B cell (primary cell): ENCODE data around the gene PPP1R12B. TPM values are rescaled to one million over a fixed set of nuclear protein-coding genes. Genes with fewer than 3 reads are reported as not detected.
"Not testable (repeated sequence)": the region's sequence is repeated elsewhere in the genome, so short reads cannot be mapped to it uniquely, and the experiment has no call there.

Experiments used
- ATAC-seq: fragments of 200-7000 bp; cut with Tn5 transposase; one replicate; pipeline ENCODE4 v1.10.0; 2021; ENCODE audit warnings: low read depth, mild to moderate bottlenecking, moderate number of reproducible peaks, moderate library complexity
- CTCF ChIA-PET: fragments of 350-600 bp; sonication (Branson Sonifier 250); formaldehyde crosslinking; loops from one replicate; lab custom pipeline; 2021; ENCODE audit warnings: antibody characterized with exemption, inconsistent platforms; lab: Charles Lee
- POLR2A ChIA-PET: fragments of 350-600 bp; sonication (Branson Sonifier 250); formaldehyde crosslinking; loops from one replicate; lab custom pipeline; 2021; ENCODE audit warnings: antibody characterized with exemption; lab: Charles Lee
- DNase-seq: peaks from one replicate; pipeline ENCODE4 v3.0.0; 2013
- H2AFZ ChIP-seq: 2 replicates; pipeline ENCODE4 v1.6.1; 2012; ENCODE audit warnings: mild to moderate bottlenecking, low read depth, low read length; ENCODE audit not compliant: insufficient read depth, poor library complexity, severe bottlenecking
- H3K27ac ChIP-seq, 2 donors: 1 replicate in 1 of 2; 2 replicates in 1 of 2; pipeline ENCODE4 v1.5.1; 2012 to 2013; ENCODE audit warnings: low read length in 2 of 2, mild to moderate bottlenecking in 2 of 2, moderate library complexity in 1 of 2
- H3K27me3 ChIP-seq, 4 experiments: fragments of 200-600 bp in 1 of 4; sonication (generic) in 1 of 4; replicated peaks in 1 of 4; 1 replicate in 2 of 4; 2 replicates in 2 of 4; pipeline versions ENCODE4 v1.6.1 to v1.7.0; 2013 to 2016; ENCODE audit warnings: low read length in 3 of 4, mild to moderate bottlenecking in 2 of 4, mixed read lengths in 1 of 4, moderate library complexity in 1 of 4; ENCODE audit not compliant: insufficient read depth in 4 of 4, control insufficient read depth in 3 of 4; ENCODE audit errors: control extremely low read depth in 1 of 4
- H3K36me3 ChIP-seq, 2 experiments: replicated peaks in 1 of 2; 1 replicate in 1 of 2; 2 replicates in 1 of 2; pipeline versions ENCODE4 v1.6.1 to v1.7.1; 2013; ENCODE audit warnings: low read length in 1 of 2; ENCODE audit not compliant: insufficient read depth in 2 of 2, control insufficient read depth in 1 of 2; ENCODE audit errors: control extremely low read depth in 1 of 2, extremely low read depth in 1 of 2
- H3K4me1 ChIP-seq, 2 donors: fragments of 200-600 bp in 1 of 2; sonication (generic) in 1 of 2; 1 replicate in 1 of 2; 2 replicates in 1 of 2; pipeline versions ENCODE4 v1.5.1 to v1.6.1; 2013 to 2017; ENCODE audit warnings: low read length in 2 of 2; ENCODE audit not compliant: control insufficient read depth in 2 of 2, insufficient read depth in 2 of 2
- H3K4me2 ChIP-seq: replicated peaks from 2 replicates; pipeline ENCODE3; 2012; ENCODE audit warnings: mild to moderate bottlenecking, low read depth, low read length; ENCODE audit not compliant: poor library complexity, severe bottlenecking
- H3K4me3 ChIP-seq, 5 experiments: fragments of 200-600 bp in 1 of 5; sonication (generic) in 1 of 5; 1 replicate in 3 of 5; 2 replicates in 2 of 5; pipeline versions ENCODE4 v1.5.1 to v1.7.0; 2011 to 2016; ENCODE audit warnings: low read length in 4 of 5, mild to moderate bottlenecking in 4 of 5, low read depth in 2 of 5, control low read depth in 1 of 5, moderate library complexity in 1 of 5; ENCODE audit not compliant: insufficient read depth in 1 of 5; ENCODE audit errors: control extremely low read depth in 1 of 5, extremely low read depth in 1 of 5
- H3K79me2 ChIP-seq: fragments of 200-600 bp; sonication (generic); one replicate; pipeline ENCODE4 v1.6.0; 2016; ENCODE audit warnings: low read length; ENCODE audit not compliant: control insufficient read depth, insufficient read depth
- H3K9ac ChIP-seq: fragments of 200-600 bp; sonication (generic); 2 replicates; pipeline ENCODE4 v1.6.1; 2017; ENCODE audit warnings: mild to moderate bottlenecking, low read length, moderate library complexity
- H3K9me3 ChIP-seq, 3 donors: one replicate each; pipeline versions ENCODE4 v1.6.1 to v1.7.1; 2013; ENCODE audit warnings: low read length in 2 of 3; ENCODE audit not compliant: control insufficient read depth in 2 of 3, insufficient read depth in 1 of 3; ENCODE audit errors: control extremely low read depth in 1 of 3
- H4K20me1 ChIP-seq: 2 replicates; pipeline ENCODE4 v1.6.0; 2012; ENCODE audit warnings: mild to moderate bottlenecking, low read length; ENCODE audit not compliant: insufficient read depth, control insufficient read depth, poor library complexity, severe bottlenecking
- H3K27ac Mint-ChIP-seq: one replicate; pipeline ENCODE4 v1.8.0; 2021; ENCODE audit warnings: mixed read lengths
- H3K27me3 Mint-ChIP-seq: one replicate; pipeline ENCODE4 v1.8.0; 2021; ENCODE audit warnings: mixed read lengths
- H3K4me1 Mint-ChIP-seq: one replicate; pipeline ENCODE4 v1.8.0; 2021; ENCODE audit warnings: mixed read lengths
- H3K4me3 Mint-ChIP-seq: one replicate; pipeline ENCODE4 v1.8.0; 2021; ENCODE audit warnings: mixed read lengths
- H3K9me3 Mint-ChIP-seq: one replicate; pipeline ENCODE4 v1.8.0; 2022; ENCODE audit warnings: mixed read lengths; ENCODE audit not compliant: insufficient read depth
- CTCF ChIP-seq: fragments of 200-600 bp; IDR thresholded peaks from one replicate; pipeline ENCODE4 v1.8.0; 2022; ENCODE audit warnings: antibody characterized with exemption, mild to moderate bottlenecking
- EZH2 ChIP-seq: IDR thresholded peaks from 2 replicates; pipeline ENCODE4 v1.6.1; 2012; ENCODE audit warnings: borderline replicate concordance, low read depth, mild to moderate bottlenecking, moderate library complexity, low read length; ENCODE audit not compliant: insufficient read depth, poor library complexity, severe bottlenecking
- WGBS: methylation state at CpG from one replicate; pipeline ENCODE4 v1.1.5; 2013; ENCODE audit warnings: missing lambda C conversion rate; ENCODE audit not compliant: insufficient coverage; 5-methylcytosine and 5-hydroxymethylcytosine counted together
- intact Hi-C: fragments of 100-400 bp; cut with micrococcal nuclease; formaldehyde crosslinking; loops from one replicate; pipeline ENCODE4 v1.10.0; 2022
- polyA plus RNA-seq: library from polyadenylated mRNA; depleted of rRNA; stranded (reverse); fragments of >200 nt; gene quantifications from 2 replicates; pipeline ENCODE4 v1.2.3, GENCODE V29; 2012
- total RNA-seq, 2 donors: library from RNA; stranded (reverse); fragments of 120-200 nt in 1 of 2; gene quantifications; 1 replicate in 1 of 2; 2 replicates in 1 of 2; pipeline versions ENCODE4 v1.2.3 to v1.2.4, GENCODE V29; 2013 to 2022

Gene PPP1R12B
- total and polyA plus RNA-seq, 2 donors (not counting 1 experiment from before 2014, with no cell fraction given): 7.1 to 49.6 TPM

- Mint-ChIP-seq H3K27ac (no peak overlapping the region), H3K27me3 (peaks cover 30% of the 10 kb centered on the region), H3K9me3 (no peaks in the 10 kb centered on the region), H3K4me1 (peaks cover 23% of the 10 kb centered on the region), H3K4me3 (no peak overlapping the region)
- Histone ChIP-seq H4K20me1 (no peaks in the 10 kb centered on the region), H2AFZ (no peak overlapping the region), H3K9ac (no peak overlapping the region), H3K9me3 (no peaks in the 10 kb centered on the region), H3K79me2 (no peaks in the 10 kb centered on the region), H3K27me3 (peaks cover 0 to 32% (median 2%) of the 10 kb centered on the region in 4 experiments), H3K4me3 (no peak overlapping the region), H3K4me2 (no peak overlapping the region), H3K27ac (no peak overlapping the region), H3K36me3 (no peaks in the 10 kb centered on the region), H3K4me1 (peaks cover 33 to 46% of the 10 kb centered on the region in 2 donors)
- DNase-seq: no peak
- WGBS: 66% methylated on average over 5 of the region's 7 CpGs
- intact Hi-C loops: no loop called here
- no peak for ATAC-seq
- CTCF ChIA-PET: no interaction called here
- TF ChIP-seq CTCF (no peak), EZH2 (no peak)
- POLR2A ChIA-PET: no interaction called here
Observed at GRCh38 chr1:202623075-202623474, 274.6 kb downstream of the PPP1R12B start.

- Histone ChIP-seq H3K4me1 (peaks cover 37 to 46% of the 10 kb centered on the region in 2 donors), H3K27me3 (peaks cover 0 to 28% (median 2%) of the 10 kb centered on the region in 4 experiments)
- H3K4me3 ChIP-seq, intact Hi-C loops, CTCF ChIA-PET, H3K79me2 ChIP-seq, H3K9me3 Mint-ChIP-seq, H3K4me2 ChIP-seq, H3K27ac Mint-ChIP-seq, H4K20me1 ChIP-seq, DNase-seq, ATAC-seq, H3K36me3 ChIP-seq, H3K4me3 Mint-ChIP-seq, H3K9me3 ChIP-seq, H2AFZ ChIP-seq, H3K9ac ChIP-seq, H3K27ac ChIP-seq, POLR2A ChIA-PET: not testable (repeated sequence)
- WGBS: 94% methylated on average over 5 of the region's 12 CpGs
- peaks cover 23% of the 10 kb centered on the region for H3K4me1 Mint-ChIP-seq
- H3K27me3 Mint-ChIP-seq: peaks cover 30% of the 10 kb centered on the region
Observed at GRCh38 chr1:202623476-202623875, 275.0 kb downstream of the PPP1R12B start.
